Endodermal cell (in vitro differentiated cells): ENCODE results near the gene FOXR1. TPM values are rescaled to one million over a fixed set of nuclear protein-coding genes. Genes with fewer than 3 reads are reported as not detected.

Experiments used
- DNase-seq: peaks from one replicate; pipeline ENCODE4 v3.0.0-alpha.2; 2017
- H3K27ac ChIP-seq: 2 replicates; pipeline ENCODE4 v1.5.1; 2013; ENCODE audit warnings: mild to moderate bottlenecking, low read depth, low read length, moderate library complexity
- H3K27me3 ChIP-seq: 2 replicates; pipeline ENCODE4 v1.6.1; 2013; ENCODE audit warnings: mild to moderate bottlenecking, low read length, moderate library complexity; ENCODE audit not compliant: insufficient read depth, control insufficient read depth, poor library complexity, severe bottlenecking
- H3K36me3 ChIP-seq: 2 replicates; pipeline ENCODE4 v1.7.0; 2013; ENCODE audit warnings: mild to moderate bottlenecking, low read length, moderate library complexity; ENCODE audit not compliant: control insufficient read depth, insufficient read depth
- H3K4me1 ChIP-seq: one replicate; pipeline ENCODE4 v1.7.0; 2013; ENCODE audit warnings: low read length; ENCODE audit not compliant: control insufficient read depth, insufficient read depth
- H3K4me3 ChIP-seq: 2 replicates; pipeline ENCODE4 v1.5.1; 2013; ENCODE audit warnings: mild to moderate bottlenecking, low read length, moderate library complexity
- H3K9ac ChIP-seq: 2 replicates; pipeline ENCODE4 v1.6.1; 2013; ENCODE audit warnings: mild to moderate bottlenecking, low read length, moderate library complexity; ENCODE audit not compliant: poor library complexity, severe bottlenecking; ENCODE audit errors: extremely low read depth
- H3K9me3 ChIP-seq: 2 replicates; pipeline ENCODE4 v1.6.1; 2013; ENCODE audit warnings: mild to moderate bottlenecking, low read length, moderate library complexity; ENCODE audit not compliant: control insufficient read depth
- H3K27ac Mint-ChIP-seq: 2 replicates; pipeline ENCODE4 v1.8.0; 2020; ENCODE audit warnings: mixed read lengths
- H3K27me3 Mint-ChIP-seq: 2 replicates; pipeline ENCODE4 v1.8.0; 2021; ENCODE audit warnings: mild to moderate bottlenecking, mixed read lengths; ENCODE audit not compliant: insufficient read depth
- H3K36me3 Mint-ChIP-seq: 2 replicates; pipeline ENCODE4 v1.8.0; 2020; ENCODE audit warnings: low read depth, mixed read lengths
- H3K4me1 Mint-ChIP-seq: 2 replicates; pipeline ENCODE4 v1.8.0; 2020; ENCODE audit warnings: mixed read lengths
- H3K4me3 Mint-ChIP-seq: 2 replicates; pipeline ENCODE4 v1.8.0; 2020; ENCODE audit warnings: mild to moderate bottlenecking, moderate library complexity, mixed read lengths
- H3K9me3 Mint-ChIP-seq: 2 replicates; pipeline ENCODE4 v1.8.0; 2020; ENCODE audit warnings: mild to moderate bottlenecking, mixed read lengths
- WGBS, 2 experiments: methylation state at CpG; one replicate each; pipeline versions ENCODE4 v1.1.5 to v1.1.7; 2013; ENCODE audit warnings: missing lambda C conversion rate in 2 of 2, mixed read lengths in 1 of 2; ENCODE audit not compliant: insufficient coverage in 1 of 2, insufficient read length in 1 of 2; 5-methylcytosine and 5-hydroxymethylcytosine counted together
- total RNA-seq, 2 donors: library from RNA; stranded (reverse); fragmentation: NEBNext Ultra II Directional in 1 of 2; extraction: Animal tissue kit (Norgen Biotek cat#: 25700) in 1 of 2; gene quantifications; 2 replicates in 1 of 2; 3 replicates in 1 of 2; pipeline ENCODE4 v1.2.1, GENCODE V29; 2021
- TF ChIP-seq, protein P1 (sequence below): fragments of 200-600 bp; sonication (generic); conservative IDR thresholded peaks from 2 replicates; pipeline ENCODE4 v1.5.0; 2021; ENCODE audit warnings: antibody characterized with exemption, mild to moderate bottlenecking

The FOXR1 gene
- total RNA-seq, 2 donors from 2014 or later = not detected

DNA sequence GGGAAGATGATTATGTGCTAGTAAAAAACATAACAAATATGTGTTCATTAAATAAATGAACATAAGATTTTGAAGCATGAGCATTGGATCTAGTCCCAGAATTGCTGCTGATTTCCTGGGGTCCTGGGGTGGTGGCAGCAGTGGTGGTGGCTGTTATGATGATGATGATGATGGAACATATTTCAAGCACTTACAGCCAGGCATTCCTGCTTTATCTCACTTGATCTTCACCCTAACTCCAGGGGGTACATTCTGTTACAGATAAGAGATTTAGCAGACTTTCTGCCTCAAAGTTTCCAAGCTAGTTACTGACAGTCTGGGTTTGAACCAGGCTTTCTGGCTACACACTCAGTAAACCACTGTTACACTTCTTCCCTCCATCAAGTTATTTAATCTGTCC, 52.2 kb downstream of the FOXR1 start:
- H3K9ac ChIP-seq = no peak overlapping the region
- TF ChIP-seq, protein P1, sequence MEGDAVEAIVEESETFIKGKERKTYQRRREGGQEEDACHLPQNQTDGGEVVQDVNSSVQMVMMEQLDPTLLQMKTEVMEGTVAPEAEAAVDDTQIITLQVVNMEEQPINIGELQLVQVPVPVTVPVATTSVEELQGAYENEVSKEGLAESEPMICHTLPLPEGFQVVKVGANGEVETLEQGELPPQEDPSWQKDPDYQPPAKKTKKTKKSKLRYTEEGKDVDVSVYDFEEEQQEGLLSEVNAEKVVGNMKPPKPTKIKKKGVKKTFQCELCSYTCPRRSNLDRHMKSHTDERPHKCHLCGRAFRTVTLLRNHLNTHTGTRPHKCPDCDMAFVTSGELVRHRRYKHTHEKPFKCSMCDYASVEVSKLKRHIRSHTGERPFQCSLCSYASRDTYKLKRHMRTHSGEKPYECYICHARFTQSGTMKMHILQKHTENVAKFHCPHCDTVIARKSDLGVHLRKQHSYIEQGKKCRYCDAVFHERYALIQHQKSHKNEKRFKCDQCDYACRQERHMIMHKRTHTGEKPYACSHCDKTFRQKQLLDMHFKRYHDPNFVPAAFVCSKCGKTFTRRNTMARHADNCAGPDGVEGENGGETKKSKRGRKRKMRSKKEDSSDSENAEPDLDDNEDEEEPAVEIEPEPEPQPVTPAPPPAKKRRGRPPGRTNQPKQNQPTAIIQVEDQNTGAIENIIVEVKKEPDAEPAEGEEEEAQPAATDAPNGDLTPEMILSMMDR = no peak
- peaks cover 58% of the 10 kb centered on the region for H3K36me3 ChIP-seq
- H3K4me3 ChIP-seq = peak overlapping the region; percentile 70
- peak overlapping the region; percentile 4 for H3K4me3 Mint-ChIP-seq
- DNase-seq = no peak
- H3K9me3 ChIP-seq = no peaks in the 10 kb centered on the region
- peaks cover 27% of the 10 kb centered on the region for H3K4me1 ChIP-seq
- H3K27ac Mint-ChIP-seq = peak overlapping the region; percentile 18
- no peak overlapping the region for H3K27ac ChIP-seq
- peaks cover 66% of the 10 kb centered on the region for H3K36me3 Mint-ChIP-seq
- no peaks in the 10 kb centered on the region for H3K27me3 Mint-ChIP-seq
- H3K9me3 Mint-ChIP-seq = no peaks in the 10 kb centered on the region
- H3K4me1 Mint-ChIP-seq = peaks cover 46% of the 10 kb centered on the region
- no peaks in the 10 kb centered on the region for H3K27me3 ChIP-seq

DNA sequence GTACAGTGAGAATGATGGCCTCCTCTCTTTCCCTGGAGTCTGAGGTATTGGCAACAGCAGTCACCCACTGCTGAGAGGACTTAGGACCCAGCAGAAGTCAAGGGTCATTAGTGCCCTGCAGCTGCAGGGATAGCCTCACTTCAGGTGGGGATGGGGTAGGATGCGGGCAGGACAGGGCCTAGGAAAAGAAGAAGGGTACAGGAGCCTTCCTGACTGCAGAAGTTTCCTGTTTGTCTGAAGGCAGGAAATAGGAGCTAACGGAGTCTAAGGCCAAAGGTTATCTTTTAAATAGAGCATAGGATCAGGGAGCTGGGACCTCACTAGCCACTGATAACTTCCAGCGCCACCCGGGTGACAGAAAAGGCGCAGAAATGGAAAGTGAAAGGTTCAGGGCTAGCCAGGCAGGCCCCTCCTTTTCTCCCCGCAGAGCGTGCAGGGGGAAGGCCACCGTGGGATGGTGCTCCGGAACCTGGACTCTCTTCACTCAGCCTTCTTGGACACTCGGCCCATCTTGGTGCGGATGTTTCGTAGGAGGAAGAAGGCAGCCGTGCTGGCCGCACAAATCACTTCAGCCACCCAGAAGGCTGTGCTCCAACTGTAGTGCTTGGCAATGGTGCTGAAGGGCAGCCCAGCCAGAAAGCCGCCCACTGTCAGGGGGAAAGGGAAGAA, 53.0 kb downstream of the FOXR1 start:
- Histone ChIP-seq H3K9ac (no peak overlapping the region), H3K4me1 (peaks cover 31% of the 10 kb centered on the region), H3K9me3 (no peaks in the 10 kb centered on the region), H3K27me3 (no peaks in the 10 kb centered on the region), H3K4me3 (peak overlapping the region; percentile 70), H3K36me3 (peaks cover 58% of the 10 kb centered on the region), H3K27ac (no peak overlapping the region)
- WGBS, 2 experiments = 76 to 80% methylated on average over 8 to 15 of the region's 15 CpGs
- H3K9me3 Mint-ChIP-seq = no peaks in the 10 kb centered on the region
- peaks cover 54% of the 10 kb centered on the region for H3K4me1 Mint-ChIP-seq
- TF ChIP-seq, protein P1 = no peak
- H3K27ac Mint-ChIP-seq = peak overlapping the region; percentile 71
- H3K4me3 Mint-ChIP-seq = peak overlapping the region; percentile 2
- no peak for DNase-seq
- H3K27me3 Mint-ChIP-seq = no peaks in the 10 kb centered on the region
- peaks cover 71% of the 10 kb centered on the region for H3K36me3 Mint-ChIP-seq

DNA sequence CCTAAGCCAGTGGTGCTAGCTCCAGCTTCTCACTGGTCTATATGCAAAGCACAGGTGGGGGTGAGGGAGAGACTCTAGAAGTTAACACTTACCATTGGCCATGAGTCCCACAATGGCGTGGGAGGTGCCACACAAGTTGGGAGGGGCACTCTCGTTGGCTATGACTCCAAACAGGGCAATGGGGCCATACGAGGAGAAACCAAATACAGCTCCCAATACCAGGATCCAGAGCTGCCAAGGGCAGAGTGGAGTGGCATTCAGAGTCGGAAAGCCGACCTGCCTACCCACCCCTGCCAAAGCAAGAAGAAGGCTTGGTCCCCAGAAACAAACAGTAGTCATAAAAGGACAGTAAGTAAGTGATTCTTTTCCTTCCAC, 53.5 kb downstream of the FOXR1 start:
- peak overlapping the region; percentile 2 for H3K4me3 Mint-ChIP-seq
- no peaks in the 10 kb centered on the region for H3K27me3 Mint-ChIP-seq
- Histone ChIP-seq H3K27ac (no peak overlapping the region), H3K4me3 (no peak overlapping the region), H3K4me1 (peaks cover 27% of the 10 kb centered on the region), H3K9ac (no peak overlapping the region), H3K36me3 (peaks cover 55% of the 10 kb centered on the region), H3K9me3 (no peaks in the 10 kb centered on the region), H3K27me3 (no peaks in the 10 kb centered on the region)
- H3K27ac Mint-ChIP-seq = peak overlapping the region; percentile 71
- H3K9me3 Mint-ChIP-seq = no peaks in the 10 kb centered on the region
- H3K4me1 Mint-ChIP-seq = peaks cover 57% of the 10 kb centered on the region
- TF ChIP-seq, protein P1 = no peak
- peaks cover 69% of the 10 kb centered on the region for H3K36me3 Mint-ChIP-seq
- 92 to 97% methylated on average over 4 to 5 of the region's 5 CpGs for WGBS, 2 experiments
- DNase-seq = no peak
